ENCODE data around the gene TMEM184B.

GRCh38 chr22:38174626-38175025, 98.2 kb downstream of the TMEM184B start:
- TF ChIP-seq CTCF (conservative IDR thresholded peaks at IDR 0.05) (no peak), EZH2 (IDR thresholded peaks at IDR 0.05; ENCODE audit: low read depth) (no peak)

Data from PC-9 (cell line).